GM20431 (cell line): ENCODE results near the gene CD14.
"Not testable (repeated sequence)": the region's sequence is repeated elsewhere in the genome, so short reads cannot be mapped to it uniquely, and the experiment has no call there.

ENCODE experiments used
- in situ Hi-C: fragments of 300-500 bp; cut with MseI, MboI; formaldehyde crosslinking; loops from one replicate; pipeline ENCODE4 v1.15.0; 2020; ENCODE audit warnings: low sequenced_read_pairs; ENCODE audit not compliant: unreplicated experiment

Gene CD14

GRCh38 chr5:140603446-140603698 lies 29.6 kb downstream of the CD14 start:
- in situ Hi-C loops, result not testable (repeated sequence)

- in situ Hi-C loops, result no loop called here
Measured at GRCh38 chr5:140602147-140602546, 30.8 kb downstream of the CD14 start.

- in situ Hi-C loops, result no loop called here
Measured at GRCh38 chr5:140600096-140600495, 32.9 kb downstream of the CD14 start.

- in situ Hi-C loops, result no loop called here
Measured at GRCh38 chr5:140598836-140599235, 34.1 kb downstream of the CD14 start.

GRCh38 chr5:140596321-140596741 lies 36.6 kb downstream of the CD14 start:
- in situ Hi-C loops, result no loop called here

GRCh38 chr5:140595538-140596300 lies 37.3 kb downstream of the CD14 start:
- in situ Hi-C loops, result no loop called here

- in situ Hi-C loops, result no loop called here
Measured at GRCh38 chr5:140594169-140594568, 38.8 kb downstream of the CD14 start.

GRCh38 chr5:140593070-140593469 lies 39.9 kb downstream of the CD14 start:
- in situ Hi-C loops, result not testable (repeated sequence)

- in situ Hi-C loops, result no loop called here
Measured at GRCh38 chr5:140591747-140592372, 41.1 kb downstream of the CD14 start.

GRCh38 chr5:140590861-140591260 lies 42.1 kb downstream of the CD14 start:
- in situ Hi-C loops, result no loop called here

- in situ Hi-C loops, result no loop called here
Measured at GRCh38 chr5:140588311-140589070, 44.5 kb downstream of the CD14 start.

- in situ Hi-C loops, result no loop called here
Measured at GRCh38 chr5:140587495-140587894, 45.5 kb downstream of the CD14 start.
